HEK293T (cell line): Measurements from ENCODE around the gene FUBP1.

ENCODE experiments used
- CTBP1 ChIP-seq: fragments of 450-650 bp; IDR thresholded peaks from 2 replicates; pipeline ENCODE4 v1.6.1; 2016; ENCODE audit warnings: borderline replicate concordance
- FOXK2 ChIP-seq: fragments of 450-650 bp; IDR thresholded peaks from 2 replicates; pipeline ENCODE4 v1.6.1; 2016; ENCODE audit warnings: mild to moderate bottlenecking
- FOXM1 ChIP-seq: fragments of 450-650 bp; IDR thresholded peaks from 2 replicates; pipeline ENCODE4 v1.6.1; 2017; ENCODE audit warnings: mild to moderate bottlenecking, borderline replicate concordance
- HDGF ChIP-seq: fragments of 450-650 bp; IDR thresholded peaks from 2 replicates; pipeline ENCODE4 v1.6.1; 2017; ENCODE audit warnings: antibody characterized with exemption, borderline replicate concordance
- LEF1 ChIP-seq: fragments of 450-650 bp; IDR thresholded peaks from 2 replicates; pipeline ENCODE4 v1.6.1; 2017; ENCODE audit warnings: mild to moderate bottlenecking, borderline replicate concordance
- SP1 ChIP-seq: fragments of 450-650 bp; IDR thresholded peaks from 2 replicates; pipeline ENCODE4 v1.6.1; 2017

GRCh38 chr1:77954521-77954920 is 24.4 kb downstream of the FUBP1 start:
- TF ChIP-seq FOXM1 (no peak), FOXK2 (no peak), CTBP1 (no peak), SP1 (no peak), LEF1 (no peak), HDGF (no peak)
